ENCODE measurements around the gene SLC24A3. TPM values are rescaled to one million over a fixed set of nuclear protein-coding genes. Genes with fewer than 3 reads are reported as not detected.
A peak's percentile ranks its signal among the peaks of the same experiment; 100 is the strongest.

SLC24A3 gene
- total RNA-seq, 1 donor from 2014 or later: 0.79 TPM

DNA sequence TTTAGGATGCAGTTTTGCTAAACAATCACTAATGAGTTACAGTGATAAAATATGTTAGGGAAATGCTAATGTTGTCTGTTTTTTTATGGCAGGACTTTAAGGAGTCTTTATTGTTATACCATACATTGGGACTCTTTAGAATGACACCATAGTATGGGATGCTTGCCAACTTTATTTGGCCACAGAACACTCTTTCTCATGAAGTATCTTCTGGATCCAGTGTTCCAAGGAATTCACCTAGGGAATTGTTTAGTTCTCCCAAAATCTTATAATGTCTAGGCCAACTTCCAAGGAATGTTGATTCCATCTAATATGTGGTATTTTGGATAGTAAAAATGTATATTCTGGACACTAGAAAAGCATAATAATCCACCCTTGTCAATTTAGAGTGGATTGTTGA is 548.9 kb downstream of the SLC24A3 start:
- Histone ChIP-seq H2AFZ (ENCODE audit: low read depth, low read length) (no peak overlapping the region), H3K27ac (ENCODE audit: low read depth, low read length) (no peak overlapping the region), H3K9ac (ENCODE audit: low read length) (no peak overlapping the region), H3K4me1 (ENCODE audit: insufficient read depth, low read length) (peaks cover 10% of the 10 kb centered on the region), H3K4me3 (ENCODE audit: insufficient read depth, low read depth, low read length) (no peak overlapping the region), H3K27me3 (ENCODE audit: insufficient read depth, low read length) (no peaks in the 10 kb centered on the region), H3K79me2 (ENCODE audit: insufficient read depth, low read length) (peaks cover 11% of the 10 kb centered on the region), H3K9me3 (ENCODE audit: insufficient read depth, low read depth, low read length) (no peaks in the 10 kb centered on the region), H3K36me3 (ENCODE audit: insufficient read depth, low read length) (no peaks in the 10 kb centered on the region), H4K20me1 (ENCODE audit: insufficient read depth, low read length) (peaks cover 21% of the 10 kb centered on the region), H3K4me2 (ENCODE audit: low read length) (no peak overlapping the region)
- no peak overlapping the region for H3K27ac Mint-ChIP-seq (ENCODE audit: unreplicated experiment)
- TF ChIP-seq, protein P1, sequence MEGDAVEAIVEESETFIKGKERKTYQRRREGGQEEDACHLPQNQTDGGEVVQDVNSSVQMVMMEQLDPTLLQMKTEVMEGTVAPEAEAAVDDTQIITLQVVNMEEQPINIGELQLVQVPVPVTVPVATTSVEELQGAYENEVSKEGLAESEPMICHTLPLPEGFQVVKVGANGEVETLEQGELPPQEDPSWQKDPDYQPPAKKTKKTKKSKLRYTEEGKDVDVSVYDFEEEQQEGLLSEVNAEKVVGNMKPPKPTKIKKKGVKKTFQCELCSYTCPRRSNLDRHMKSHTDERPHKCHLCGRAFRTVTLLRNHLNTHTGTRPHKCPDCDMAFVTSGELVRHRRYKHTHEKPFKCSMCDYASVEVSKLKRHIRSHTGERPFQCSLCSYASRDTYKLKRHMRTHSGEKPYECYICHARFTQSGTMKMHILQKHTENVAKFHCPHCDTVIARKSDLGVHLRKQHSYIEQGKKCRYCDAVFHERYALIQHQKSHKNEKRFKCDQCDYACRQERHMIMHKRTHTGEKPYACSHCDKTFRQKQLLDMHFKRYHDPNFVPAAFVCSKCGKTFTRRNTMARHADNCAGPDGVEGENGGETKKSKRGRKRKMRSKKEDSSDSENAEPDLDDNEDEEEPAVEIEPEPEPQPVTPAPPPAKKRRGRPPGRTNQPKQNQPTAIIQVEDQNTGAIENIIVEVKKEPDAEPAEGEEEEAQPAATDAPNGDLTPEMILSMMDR (IDR thresholded peaks at IDR 0.05; ENCODE audit: insufficient read depth, low read depth, low read length): no peak
- no peak for TF ChIP-seq EZH2 (IDR thresholded peaks at IDR 0.05; ENCODE audit: insufficient read depth, low read length)
- FAIRE-seq (no peak), DNase-seq (ENCODE audit: low read depth) (no peak)
- no peaks in the 10 kb centered on the region for H3K27me3 Mint-ChIP-seq (ENCODE audit: low read depth, unreplicated experiment)
- peaks cover 24% of the 10 kb centered on the region for H3K4me1 Mint-ChIP-seq (ENCODE audit: low read depth, unreplicated experiment)
- no peaks in the 10 kb centered on the region for H3K9me3 Mint-ChIP-seq (ENCODE audit: unreplicated experiment)
- no peaks in the 10 kb centered on the region for H3K36me3 Mint-ChIP-seq (ENCODE audit: low read depth, unreplicated experiment)
- no peak overlapping the region for H3K4me3 Mint-ChIP-seq (ENCODE audit: unreplicated experiment)

DNA sequence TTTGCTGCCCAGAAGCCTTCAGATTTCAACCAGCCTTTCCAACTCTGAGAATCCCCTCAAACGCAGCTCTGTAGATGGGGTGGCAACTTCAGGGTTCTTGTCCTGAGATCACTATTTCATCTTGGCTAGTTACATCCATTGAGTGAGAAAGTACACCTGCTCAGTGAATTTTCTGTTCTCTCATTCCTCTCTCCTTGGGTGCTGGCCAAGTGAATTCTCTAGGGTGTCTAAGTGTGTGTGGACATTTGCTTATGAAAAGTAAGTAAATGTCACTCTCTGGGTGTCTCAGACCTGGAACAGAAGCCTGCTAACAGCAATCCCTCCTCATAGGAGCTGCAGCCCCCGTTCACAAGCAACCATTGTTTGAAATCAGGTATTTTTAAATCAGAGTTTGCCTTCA is 549.4 kb downstream of the SLC24A3 start:
- peaks cover 7% of the 10 kb centered on the region for H3K4me1 ChIP-seq (ENCODE audit: insufficient read depth, low read length)
- no peaks in the 10 kb centered on the region for H3K36me3 Mint-ChIP-seq (ENCODE audit: low read depth, unreplicated experiment)
- H3K4me1 Mint-ChIP-seq (ENCODE audit: low read depth, unreplicated experiment): peaks cover 23% of the 10 kb centered on the region
- H3K27me3 ChIP-seq (ENCODE audit: insufficient read depth, low read length): no peaks in the 10 kb centered on the region
- DNase-seq (ENCODE audit: low read depth) (no peak), FAIRE-seq (no peak)
- H4K20me1 ChIP-seq (ENCODE audit: insufficient read depth, low read length): peaks cover 22% of the 10 kb centered on the region
- no peak overlapping the region for H3K27ac Mint-ChIP-seq (ENCODE audit: unreplicated experiment)
- no peak overlapping the region for H3K4me3 Mint-ChIP-seq (ENCODE audit: unreplicated experiment)
- no peak overlapping the region for H3K9ac ChIP-seq (ENCODE audit: low read length)
- H3K4me3 ChIP-seq (ENCODE audit: insufficient read depth, low read depth, low read length): no peak overlapping the region
- no peak overlapping the region for H2AFZ ChIP-seq (ENCODE audit: low read depth, low read length)
- no peaks in the 10 kb centered on the region for H3K9me3 ChIP-seq (ENCODE audit: insufficient read depth, low read depth, low read length)
- no peaks in the 10 kb centered on the region for H3K9me3 Mint-ChIP-seq (ENCODE audit: unreplicated experiment)
- no peaks in the 10 kb centered on the region for H3K36me3 ChIP-seq (ENCODE audit: insufficient read depth, low read length)
- TF ChIP-seq, protein P1 (IDR thresholded peaks at IDR 0.05; ENCODE audit: insufficient read depth, low read depth, low read length): no peak
- TF ChIP-seq EZH2 (IDR thresholded peaks at IDR 0.05; ENCODE audit: insufficient read depth, low read length): no peak
- no peak overlapping the region for H3K4me2 ChIP-seq (ENCODE audit: low read length)
- H3K27ac ChIP-seq (ENCODE audit: low read depth, low read length): no peak overlapping the region
- no peaks in the 10 kb centered on the region for H3K27me3 Mint-ChIP-seq (ENCODE audit: low read depth, unreplicated experiment)
- peaks cover 11% of the 10 kb centered on the region for H3K79me2 ChIP-seq (ENCODE audit: insufficient read depth, low read length)

DNA sequence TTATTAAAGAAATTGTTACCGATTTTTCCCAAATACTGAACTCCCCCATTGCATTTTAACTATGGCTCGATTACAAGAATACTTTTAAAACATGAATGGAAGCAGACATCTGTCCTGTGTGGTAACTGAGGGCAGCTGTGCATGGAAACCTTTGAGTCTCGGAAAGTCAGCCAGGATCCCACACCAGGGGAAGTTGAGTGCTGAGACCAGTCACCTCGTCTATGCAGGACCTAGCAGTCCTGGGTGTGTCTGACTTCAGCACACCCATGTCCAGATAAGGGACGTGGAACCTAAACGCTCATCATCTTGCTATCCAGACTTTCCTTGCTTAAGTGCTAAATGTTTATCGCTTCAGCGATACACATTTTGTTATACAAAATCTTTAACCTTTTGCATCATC is 551.8 kb downstream of the SLC24A3 start:
- Histone ChIP-seq H2AFZ (ENCODE audit: low read depth, low read length) (no peak overlapping the region), H3K27ac (ENCODE audit: low read depth, low read length) (no peak overlapping the region), H3K79me2 (ENCODE audit: insufficient read depth, low read length) (peaks cover 7% of the 10 kb centered on the region), H4K20me1 (ENCODE audit: insufficient read depth, low read length) (peaks cover 25% of the 10 kb centered on the region), H3K4me1 (ENCODE audit: insufficient read depth, low read length) (peaks cover under 1% of the 10 kb centered on the region), H3K4me3 (ENCODE audit: insufficient read depth, low read depth, low read length) (no peak overlapping the region), H3K36me3 (ENCODE audit: insufficient read depth, low read length) (no peaks in the 10 kb centered on the region), H3K9ac (ENCODE audit: low read length) (no peak overlapping the region), H3K27me3 (ENCODE audit: insufficient read depth, low read length) (no peaks in the 10 kb centered on the region), H3K9me3 (ENCODE audit: insufficient read depth, low read depth, low read length) (no peaks in the 10 kb centered on the region), H3K4me2 (ENCODE audit: low read length) (no peak overlapping the region)
- Mint-ChIP-seq H3K4me3 (ENCODE audit: unreplicated experiment) (no peak overlapping the region), H3K27me3 (ENCODE audit: low read depth, unreplicated experiment) (no peaks in the 10 kb centered on the region), H3K27ac (ENCODE audit: unreplicated experiment) (peak overlapping the region; percentile 13), H3K9me3 (ENCODE audit: unreplicated experiment) (no peaks in the 10 kb centered on the region), H3K4me1 (ENCODE audit: low read depth, unreplicated experiment) (peaks cover 28% of the 10 kb centered on the region), H3K36me3 (ENCODE audit: low read depth, unreplicated experiment) (peaks cover 2% of the 10 kb centered on the region)
- DNase-seq (ENCODE audit: low read depth): no peak
- FAIRE-seq: no peak
- TF ChIP-seq, protein P1 (IDR thresholded peaks at IDR 0.05; ENCODE audit: insufficient read depth, low read depth, low read length): no peak
- TF ChIP-seq EZH2 (IDR thresholded peaks at IDR 0.05; ENCODE audit: insufficient read depth, low read length): no peak

Measured in astrocyte (in vitro differentiated cells and primary cell).